ENCODE measurements around the gene CFLAR.

Gene CFLAR

GRCh38 chr2:201139836-201140604 is 24.1 kb downstream of the CFLAR start:
- peaks cover 100% of the 10 kb centered on the region for H3K79me2 ChIP-seq (ENCODE audit: low read length)
- no peak overlapping the region for H2AFZ ChIP-seq (ENCODE audit: low read depth, low read length)
- peaks cover 71% of the 10 kb centered on the region for H3K36me3 ChIP-seq (replicated peaks; ENCODE audit: low read depth, low read length)
- peaks cover 42% of the 10 kb centered on the region for H3K4me1 ChIP-seq (ENCODE audit: low read length)
- no peak overlapping the region for H3K9ac ChIP-seq (ENCODE audit: low read length)
- no peaks in the 10 kb centered on the region for H3K27me3 ChIP-seq (ENCODE audit: low read depth, low read length)
- TF ChIP-seq EZH2phosphoT487 (IDR thresholded peaks at IDR 0.05; ENCODE audit: low read depth): no peak
- no peak for TF ChIP-seq CTCF (IDR thresholded peaks at IDR 0.05; ENCODE audit: low read depth, low read length)
- H3K9me3 ChIP-seq (ENCODE audit: insufficient read depth, low read length): no peaks in the 10 kb centered on the region
- peak overlapping the region; percentile 59; the same call in 1 of the 2 replicates for H3K27ac ChIP-seq (ENCODE audit: low read length)
- peaks cover 91% of the 10 kb centered on the region for H4K20me1 ChIP-seq (ENCODE audit: insufficient read depth, low read length)
- no peak overlapping the region for H3K4me3 ChIP-seq (ENCODE audit: low read length)
- H3K4me2 ChIP-seq (ENCODE audit: low read length): no peak overlapping the region

GRCh38 chr2:201144101-201145051 is 28.4 kb downstream of the CFLAR start:
- no peaks in the 10 kb centered on the region for H3K27me3 ChIP-seq (ENCODE audit: low read depth, low read length)
- H2AFZ ChIP-seq (ENCODE audit: low read depth, low read length): no peak overlapping the region
- peaks cover 63% of the 10 kb centered on the region for H3K36me3 ChIP-seq (replicated peaks; ENCODE audit: low read depth, low read length)
- no peak overlapping the region for H3K4me3 ChIP-seq (ENCODE audit: low read length)
- H3K4me1 ChIP-seq (ENCODE audit: low read length): peaks cover 20% of the 10 kb centered on the region
- TF ChIP-seq EZH2phosphoT487 (IDR thresholded peaks at IDR 0.05; ENCODE audit: low read depth): no peak
- no peak for TF ChIP-seq CTCF (IDR thresholded peaks at IDR 0.05; ENCODE audit: low read depth, low read length)
- no peaks in the 10 kb centered on the region for H3K9me3 ChIP-seq (ENCODE audit: insufficient read depth, low read length)
- no peak overlapping the region for H3K27ac ChIP-seq (ENCODE audit: low read length)
- no peak overlapping the region for H3K9ac ChIP-seq (ENCODE audit: low read length)
- H4K20me1 ChIP-seq (ENCODE audit: insufficient read depth, low read length): peaks cover 75% of the 10 kb centered on the region
- peaks cover 93% of the 10 kb centered on the region for H3K79me2 ChIP-seq (ENCODE audit: low read length)
- H3K4me2 ChIP-seq (ENCODE audit: low read length): no peak overlapping the region

- Histone ChIP-seq H3K79me2 (ENCODE audit: low read length) (peaks cover 93% of the 10 kb centered on the region), H3K9ac (ENCODE audit: low read length) (no peak overlapping the region), H3K36me3 (replicated peaks; ENCODE audit: low read depth, low read length) (peaks cover 71% of the 10 kb centered on the region), H2AFZ (ENCODE audit: low read depth, low read length) (no peak overlapping the region), H3K9me3 (ENCODE audit: insufficient read depth, low read length) (no peaks in the 10 kb centered on the region), H3K4me2 (ENCODE audit: low read length) (no peak overlapping the region), H3K4me1 (ENCODE audit: low read length) (peaks cover 57% of the 10 kb centered on the region), H3K27ac (ENCODE audit: low read length) (peak overlapping the region; percentile 54), H3K4me3 (ENCODE audit: low read length) (no peak overlapping the region), H4K20me1 (ENCODE audit: insufficient read depth, low read length) (peaks cover 75% of the 10 kb centered on the region), H3K27me3 (ENCODE audit: low read depth, low read length) (no peaks in the 10 kb centered on the region)
- TF ChIP-seq CTCF (IDR thresholded peaks at IDR 0.05; ENCODE audit: low read depth, low read length) (no peak), EZH2phosphoT487 (IDR thresholded peaks at IDR 0.05; ENCODE audit: low read depth) (no peak)
Observed at GRCh38 chr2:201148434-201148990, 32.5 kb downstream of the CFLAR start.
